B cell (primary cell): ENCODE measurements around the gene VSTM2L. TPM values are rescaled to one million over a fixed set of nuclear protein-coding genes. Genes with fewer than 3 reads are reported as not detected.

ENCODE experiments used
- ATAC-seq: fragments of 200-7000 bp; cut with Tn5 transposase; one replicate; pipeline ENCODE4 v1.10.0; 2021; ENCODE audit warnings: low read depth, mild to moderate bottlenecking, moderate number of reproducible peaks, moderate library complexity
- CTCF ChIA-PET: fragments of 350-600 bp; sonication (Branson Sonifier 250); formaldehyde crosslinking; loops from one replicate; lab custom pipeline; 2021; ENCODE audit warnings: antibody characterized with exemption, inconsistent platforms; lab: Charles Lee
- POLR2A ChIA-PET: fragments of 350-600 bp; sonication (Branson Sonifier 250); formaldehyde crosslinking; loops from one replicate; lab custom pipeline; 2021; ENCODE audit warnings: antibody characterized with exemption; lab: Charles Lee
- DNase-seq: peaks from one replicate; pipeline ENCODE4 v3.0.0; 2013
- H2AFZ ChIP-seq: 2 replicates; pipeline ENCODE4 v1.6.1; 2012; ENCODE audit warnings: mild to moderate bottlenecking, low read depth, low read length; ENCODE audit not compliant: insufficient read depth, poor library complexity, severe bottlenecking
- H3K27ac ChIP-seq, 2 donors: 1 replicate in 1 of 2; 2 replicates in 1 of 2; pipeline ENCODE4 v1.5.1; 2012 to 2013; ENCODE audit warnings: low read length in 2 of 2, mild to moderate bottlenecking in 2 of 2, moderate library complexity in 1 of 2
- H3K27me3 ChIP-seq, 4 experiments: fragments of 200-600 bp in 1 of 4; sonication (generic) in 1 of 4; replicated peaks in 1 of 4; 1 replicate in 2 of 4; 2 replicates in 2 of 4; pipeline versions ENCODE4 v1.6.1 to v1.7.0; 2013 to 2016; ENCODE audit warnings: low read length in 3 of 4, mild to moderate bottlenecking in 2 of 4, mixed read lengths in 1 of 4, moderate library complexity in 1 of 4; ENCODE audit not compliant: insufficient read depth in 4 of 4, control insufficient read depth in 3 of 4; ENCODE audit errors: control extremely low read depth in 1 of 4
- H3K36me3 ChIP-seq, 2 experiments: replicated peaks in 1 of 2; 1 replicate in 1 of 2; 2 replicates in 1 of 2; pipeline versions ENCODE4 v1.6.1 to v1.7.1; 2013; ENCODE audit warnings: low read length in 1 of 2; ENCODE audit not compliant: insufficient read depth in 2 of 2, control insufficient read depth in 1 of 2; ENCODE audit errors: control extremely low read depth in 1 of 2, extremely low read depth in 1 of 2
- H3K4me1 ChIP-seq, 2 donors: fragments of 200-600 bp in 1 of 2; sonication (generic) in 1 of 2; 1 replicate in 1 of 2; 2 replicates in 1 of 2; pipeline versions ENCODE4 v1.5.1 to v1.6.1; 2013 to 2017; ENCODE audit warnings: low read length in 2 of 2; ENCODE audit not compliant: control insufficient read depth in 2 of 2, insufficient read depth in 2 of 2
- H3K4me2 ChIP-seq: replicated peaks from 2 replicates; pipeline ENCODE3; 2012; ENCODE audit warnings: mild to moderate bottlenecking, low read depth, low read length; ENCODE audit not compliant: poor library complexity, severe bottlenecking
- H3K4me3 ChIP-seq, 5 experiments: fragments of 200-600 bp in 1 of 5; sonication (generic) in 1 of 5; 1 replicate in 3 of 5; 2 replicates in 2 of 5; pipeline versions ENCODE4 v1.5.1 to v1.7.0; 2011 to 2016; ENCODE audit warnings: low read length in 4 of 5, mild to moderate bottlenecking in 4 of 5, low read depth in 2 of 5, control low read depth in 1 of 5, moderate library complexity in 1 of 5; ENCODE audit not compliant: insufficient read depth in 1 of 5; ENCODE audit errors: control extremely low read depth in 1 of 5, extremely low read depth in 1 of 5
- H3K79me2 ChIP-seq: fragments of 200-600 bp; sonication (generic); one replicate; pipeline ENCODE4 v1.6.0; 2016; ENCODE audit warnings: low read length; ENCODE audit not compliant: control insufficient read depth, insufficient read depth
- H3K9ac ChIP-seq: fragments of 200-600 bp; sonication (generic); 2 replicates; pipeline ENCODE4 v1.6.1; 2017; ENCODE audit warnings: mild to moderate bottlenecking, low read length, moderate library complexity
- H3K9me3 ChIP-seq, 3 donors: one replicate each; pipeline versions ENCODE4 v1.6.1 to v1.7.1; 2013; ENCODE audit warnings: low read length in 2 of 3; ENCODE audit not compliant: control insufficient read depth in 2 of 3, insufficient read depth in 1 of 3; ENCODE audit errors: control extremely low read depth in 1 of 3
- H4K20me1 ChIP-seq: 2 replicates; pipeline ENCODE4 v1.6.0; 2012; ENCODE audit warnings: mild to moderate bottlenecking, low read length; ENCODE audit not compliant: insufficient read depth, control insufficient read depth, poor library complexity, severe bottlenecking
- H3K27ac Mint-ChIP-seq: one replicate; pipeline ENCODE4 v1.8.0; 2021; ENCODE audit warnings: mixed read lengths
- H3K27me3 Mint-ChIP-seq: one replicate; pipeline ENCODE4 v1.8.0; 2021; ENCODE audit warnings: mixed read lengths
- H3K4me1 Mint-ChIP-seq: one replicate; pipeline ENCODE4 v1.8.0; 2021; ENCODE audit warnings: mixed read lengths
- H3K4me3 Mint-ChIP-seq: one replicate; pipeline ENCODE4 v1.8.0; 2021; ENCODE audit warnings: mixed read lengths
- H3K9me3 Mint-ChIP-seq: one replicate; pipeline ENCODE4 v1.8.0; 2022; ENCODE audit warnings: mixed read lengths; ENCODE audit not compliant: insufficient read depth
- CTCF ChIP-seq: fragments of 200-600 bp; IDR thresholded peaks from one replicate; pipeline ENCODE4 v1.8.0; 2022; ENCODE audit warnings: antibody characterized with exemption, mild to moderate bottlenecking
- EZH2 ChIP-seq: IDR thresholded peaks from 2 replicates; pipeline ENCODE4 v1.6.1; 2012; ENCODE audit warnings: borderline replicate concordance, low read depth, mild to moderate bottlenecking, moderate library complexity, low read length; ENCODE audit not compliant: insufficient read depth, poor library complexity, severe bottlenecking
- WGBS: methylation state at CpG from one replicate; pipeline ENCODE4 v1.1.5; 2013; ENCODE audit warnings: missing lambda C conversion rate; ENCODE audit not compliant: insufficient coverage; 5-methylcytosine and 5-hydroxymethylcytosine counted together
- intact Hi-C: fragments of 100-400 bp; cut with micrococcal nuclease; formaldehyde crosslinking; loops from one replicate; pipeline ENCODE4 v1.10.0; 2022
- polyA plus RNA-seq: library from polyadenylated mRNA; depleted of rRNA; stranded (reverse); fragments of >200 nt; gene quantifications from 2 replicates; pipeline ENCODE4 v1.2.3, GENCODE V29; 2012
- total RNA-seq, 2 donors: library from RNA; stranded (reverse); fragments of 120-200 nt in 1 of 2; gene quantifications; 1 replicate in 1 of 2; 2 replicates in 1 of 2; pipeline versions ENCODE4 v1.2.3 to v1.2.4, GENCODE V29; 2013 to 2022

VSTM2L gene
- total and polyA plus RNA-seq, 2 donors (not counting 1 experiment from before 2014, with no cell fraction given), result 0.25 TPM; not detected in 1

- Histone ChIP-seq H4K20me1 (no peaks in the 10 kb centered on the region), H3K79me2 (no peaks in the 10 kb centered on the region), H3K4me1 (no peaks in the 10 kb centered on the region), H3K9me3 (no peaks in the 10 kb centered on the region), H3K4me2 (no peak overlapping the region), H3K27ac (no peak overlapping the region), H3K36me3 (no peaks in the 10 kb centered on the region), H2AFZ (no peak overlapping the region), H3K4me3 (no peak overlapping the region), H3K27me3 (peaks cover 0 to 2% (median 0%) of the 10 kb centered on the region in 4 experiments), H3K9ac (no peak overlapping the region)
- POLR2A ChIA-PET, result no interaction called here
- no peak for TF ChIP-seq EZH2
- no peak for TF ChIP-seq CTCF
- peaks cover 14% of the 10 kb centered on the region for H3K27me3 Mint-ChIP-seq
- H3K9me3 Mint-ChIP-seq, result no peaks in the 10 kb centered on the region
- 92% methylated on average over 10 of the region's 10 CpGs for WGBS
- no peak overlapping the region for H3K27ac Mint-ChIP-seq
- H3K4me3 Mint-ChIP-seq, result no peak overlapping the region
- DNase-seq (no peak), ATAC-seq (no peak)
- intact Hi-C loops, result no loop called here
- no peaks in the 10 kb centered on the region for H3K4me1 Mint-ChIP-seq
- CTCF ChIA-PET, result no interaction called here
These were observed 33.1 kb downstream of the VSTM2L start for GRCh38 chr20:37936041-37936440.

GRCh38 chr20:37936451-37936850 lies 33.5 kb downstream of the VSTM2L start:
- Histone ChIP-seq H3K9ac (no peak overlapping the region), H4K20me1 (no peaks in the 10 kb centered on the region), H3K4me3 (no peak overlapping the region), H3K36me3 (no peaks in the 10 kb centered on the region), H3K27ac (no peak overlapping the region), H3K79me2 (no peaks in the 10 kb centered on the region), H3K27me3 (peaks cover 0 to 2% (median 0%) of the 10 kb centered on the region in 4 experiments), H2AFZ (no peak overlapping the region), H3K4me1 (no peaks in the 10 kb centered on the region), H3K4me2 (no peak overlapping the region), H3K9me3 (peaks cover 0 to 4% (median 0%) of the 10 kb centered on the region in 3 donors)
- TF ChIP-seq CTCF (no peak), EZH2 (no peak)
- ChIA-PET POLR2A (no interaction called here), CTCF (no interaction called here)
- intact Hi-C loops, result no loop called here
- no peak overlapping the region for H3K4me3 Mint-ChIP-seq
- no peaks in the 10 kb centered on the region for H3K9me3 Mint-ChIP-seq
- no peak for DNase-seq
- no peak for ATAC-seq
- WGBS, result 96% methylated on average over 7 of the region's 8 CpGs
- H3K27ac Mint-ChIP-seq, result no peak overlapping the region
- H3K27me3 Mint-ChIP-seq, result peaks cover 16% of the 10 kb centered on the region
- H3K4me1 Mint-ChIP-seq, result no peaks in the 10 kb centered on the region
